Measurements from ENCODE around the gene PTGIR.

DNA sequence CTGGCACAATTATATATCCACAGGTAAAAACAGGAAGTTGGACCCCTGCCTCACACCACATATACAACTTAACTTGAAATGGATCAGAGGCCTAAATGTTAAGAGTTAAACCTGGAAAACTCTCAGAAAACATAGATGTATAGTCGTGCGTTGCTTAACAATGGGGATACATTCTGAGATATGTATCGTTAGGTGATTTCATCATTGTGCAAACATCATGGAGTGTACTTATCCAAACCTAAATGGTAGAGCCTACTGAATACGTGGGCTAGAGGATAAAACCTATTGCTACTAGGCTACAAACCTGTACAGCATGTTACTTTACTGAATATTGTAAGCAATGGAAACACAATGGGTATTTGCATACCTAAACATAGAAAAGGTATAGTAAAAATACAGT, 38.6 kb downstream of the PTGIR start:
- TF ChIP-seq, protein P1, sequence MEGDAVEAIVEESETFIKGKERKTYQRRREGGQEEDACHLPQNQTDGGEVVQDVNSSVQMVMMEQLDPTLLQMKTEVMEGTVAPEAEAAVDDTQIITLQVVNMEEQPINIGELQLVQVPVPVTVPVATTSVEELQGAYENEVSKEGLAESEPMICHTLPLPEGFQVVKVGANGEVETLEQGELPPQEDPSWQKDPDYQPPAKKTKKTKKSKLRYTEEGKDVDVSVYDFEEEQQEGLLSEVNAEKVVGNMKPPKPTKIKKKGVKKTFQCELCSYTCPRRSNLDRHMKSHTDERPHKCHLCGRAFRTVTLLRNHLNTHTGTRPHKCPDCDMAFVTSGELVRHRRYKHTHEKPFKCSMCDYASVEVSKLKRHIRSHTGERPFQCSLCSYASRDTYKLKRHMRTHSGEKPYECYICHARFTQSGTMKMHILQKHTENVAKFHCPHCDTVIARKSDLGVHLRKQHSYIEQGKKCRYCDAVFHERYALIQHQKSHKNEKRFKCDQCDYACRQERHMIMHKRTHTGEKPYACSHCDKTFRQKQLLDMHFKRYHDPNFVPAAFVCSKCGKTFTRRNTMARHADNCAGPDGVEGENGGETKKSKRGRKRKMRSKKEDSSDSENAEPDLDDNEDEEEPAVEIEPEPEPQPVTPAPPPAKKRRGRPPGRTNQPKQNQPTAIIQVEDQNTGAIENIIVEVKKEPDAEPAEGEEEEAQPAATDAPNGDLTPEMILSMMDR (IDR thresholded peaks at IDR 0.05 in 2 of 3, conservative IDR thresholded peaks at IDR 0.05 in 1 of 3; ENCODE audit: control insufficient read depth in 2 of 3, extremely low read depth in 1 of 3, insufficient read depth in 1 of 3, low read depth in 3 of 3, low read length in 3 of 3), result no peak
- no peak for TF ChIP-seq FOXK2 (IDR thresholded peaks at IDR 0.05)

All from GM12878 (cell line).